ENCODE measurements around the gene KLK10. TPM values are rescaled to one million over a fixed set of nuclear protein-coding genes. Genes with fewer than 3 reads are reported as not detected.

Gene KLK10
- total and polyA plus RNA-seq, 11 donors, result 0.12 to 4.0 (median 0.35) TPM; not detected in 5

- Histone ChIP-seq H3K27me3 (peaks cover 14 to 67% (median 29%) of the 10 kb centered on the region in 9 donors), H3K27ac (no peak overlapping the region), H3K9me3 (no peaks in the 10 kb centered on the region), H3K4me1 (no peaks in the 10 kb centered on the region), H3K4me3 (no peak overlapping the region), H3K36me3 (no peaks in the 10 kb centered on the region)
- peak in 1 of 4 donors; percentile 20 for ATAC-seq
- TF ChIP-seq POLR2A (IDR thresholded peaks at IDR 0.05), result no peak
- no peak for TF ChIP-seq CTCF (IDR thresholded peaks at IDR 0.05)
- intact Hi-C loops (cut with DNase I), result no loop called here
- 26 to 34% (median 31%) methylated on average over 16 of the region's 16 CpGs for WGBS, 4 donors
- DNase-seq, result no peak
Observed at GRCh38 chr19:51000981-51001380, 18.5 kb downstream of the KLK10 start.

- 87 to 91% (median 89%) methylated on average over 6 to 10 of the region's 10 CpGs for WGBS, 4 donors
Observed at GRCh38 chr19:51000426-51000825, 19.1 kb downstream of the KLK10 start.

GRCh38 chr19:50998686-50999085 lies 20.8 kb downstream of the KLK10 start:
- peaks cover 14 to 62% (median 29%) of the 10 kb centered on the region in 9 donors for H3K27me3 ChIP-seq
- H3K36me3 ChIP-seq, result no peaks in the 10 kb centered on the region
- intact Hi-C loops (cut with DNase I), result no loop called here
- no peaks in the 10 kb centered on the region for H3K4me1 ChIP-seq
- no peak for DNase-seq
- H3K27ac ChIP-seq, result no peak overlapping the region
- TF ChIP-seq POLR2A (IDR thresholded peaks at IDR 0.05) (no peak), CTCF (IDR thresholded peaks at IDR 0.05) (no peak)
- H3K9me3 ChIP-seq, result no peaks in the 10 kb centered on the region
- WGBS, 4 donors, result 79 to 84% (median 81%) methylated on average over 4 of the region's 4 CpGs
- no peak overlapping the region for H3K4me3 ChIP-seq
- no peak for ATAC-seq

More at GRCh38 chr19:51000426-51000825, 19.1 kb downstream of the KLK10 start:
- TF ChIP-seq CTCF (IDR thresholded peaks at IDR 0.05) (no peak), POLR2A (IDR thresholded peaks at IDR 0.05) (no peak)
- Histone ChIP-seq H3K4me1 (no peaks in the 10 kb centered on the region), H3K36me3 (no peaks in the 10 kb centered on the region), H3K4me3 (no peak overlapping the region), H3K9me3 (no peaks in the 10 kb centered on the region), H3K27me3 (peaks cover 14 to 70% (median 29%) of the 10 kb centered on the region in 9 donors), H3K27ac (no peak overlapping the region)
- ATAC-seq (no peak), DNase-seq (no peak)
- intact Hi-C loops (cut with DNase I), result no loop called here

GRCh38 chr19:50998061-50998460 lies 21.4 kb downstream of the KLK10 start:
- ATAC-seq (no peak), DNase-seq (no peak)
- no peaks in the 10 kb centered on the region for H3K4me1 ChIP-seq
- H3K27ac ChIP-seq, result no peak overlapping the region
- 69 to 75% (median 70%) methylated on average over 5 of the region's 5 CpGs for WGBS, 4 donors
- no peaks in the 10 kb centered on the region for H3K9me3 ChIP-seq
- H3K36me3 ChIP-seq, result no peaks in the 10 kb centered on the region
- H3K27me3 ChIP-seq, result peaks cover 14 to 56% (median 28%) of the 10 kb centered on the region in 9 donors
- no peak for TF ChIP-seq POLR2A (IDR thresholded peaks at IDR 0.05)
- TF ChIP-seq CTCF (IDR thresholded peaks at IDR 0.05), result no peak
- no peak overlapping the region for H3K4me3 ChIP-seq
- intact Hi-C loops (cut with DNase I), result no loop called here

Data from heart left ventricle (tissue), 16 donors.